ENCODE data around the gene MOB2.

Gene MOB2

GRCh38 chr11:1447845-1448825 is 38.4 kb downstream of the MOB2 start:
- DNase-seq (ENCODE audit: low read depth): no peak
- TF ChIP-seq, protein P1, sequence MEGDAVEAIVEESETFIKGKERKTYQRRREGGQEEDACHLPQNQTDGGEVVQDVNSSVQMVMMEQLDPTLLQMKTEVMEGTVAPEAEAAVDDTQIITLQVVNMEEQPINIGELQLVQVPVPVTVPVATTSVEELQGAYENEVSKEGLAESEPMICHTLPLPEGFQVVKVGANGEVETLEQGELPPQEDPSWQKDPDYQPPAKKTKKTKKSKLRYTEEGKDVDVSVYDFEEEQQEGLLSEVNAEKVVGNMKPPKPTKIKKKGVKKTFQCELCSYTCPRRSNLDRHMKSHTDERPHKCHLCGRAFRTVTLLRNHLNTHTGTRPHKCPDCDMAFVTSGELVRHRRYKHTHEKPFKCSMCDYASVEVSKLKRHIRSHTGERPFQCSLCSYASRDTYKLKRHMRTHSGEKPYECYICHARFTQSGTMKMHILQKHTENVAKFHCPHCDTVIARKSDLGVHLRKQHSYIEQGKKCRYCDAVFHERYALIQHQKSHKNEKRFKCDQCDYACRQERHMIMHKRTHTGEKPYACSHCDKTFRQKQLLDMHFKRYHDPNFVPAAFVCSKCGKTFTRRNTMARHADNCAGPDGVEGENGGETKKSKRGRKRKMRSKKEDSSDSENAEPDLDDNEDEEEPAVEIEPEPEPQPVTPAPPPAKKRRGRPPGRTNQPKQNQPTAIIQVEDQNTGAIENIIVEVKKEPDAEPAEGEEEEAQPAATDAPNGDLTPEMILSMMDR (IDR thresholded peaks at IDR 0.05; ENCODE audit: control insufficient read depth, extremely low read depth, insufficient read depth): 0 out of 2 replicates have a peak, but pooled peaks have one; percentile 4
- H3K4me3 ChIP-seq (ENCODE audit: low read depth, low read length): no peak overlapping the region

- DNase-seq (ENCODE audit: low read depth): no peak
- no peak overlapping the region for H3K4me3 ChIP-seq (ENCODE audit: low read depth, low read length)
- TF ChIP-seq, protein P1 (IDR thresholded peaks at IDR 0.05; ENCODE audit: control insufficient read depth, extremely low read depth, insufficient read depth): no peak
Measured at GRCh38 chr11:1446623-1447022, 40.0 kb downstream of the MOB2 start.

DNA sequence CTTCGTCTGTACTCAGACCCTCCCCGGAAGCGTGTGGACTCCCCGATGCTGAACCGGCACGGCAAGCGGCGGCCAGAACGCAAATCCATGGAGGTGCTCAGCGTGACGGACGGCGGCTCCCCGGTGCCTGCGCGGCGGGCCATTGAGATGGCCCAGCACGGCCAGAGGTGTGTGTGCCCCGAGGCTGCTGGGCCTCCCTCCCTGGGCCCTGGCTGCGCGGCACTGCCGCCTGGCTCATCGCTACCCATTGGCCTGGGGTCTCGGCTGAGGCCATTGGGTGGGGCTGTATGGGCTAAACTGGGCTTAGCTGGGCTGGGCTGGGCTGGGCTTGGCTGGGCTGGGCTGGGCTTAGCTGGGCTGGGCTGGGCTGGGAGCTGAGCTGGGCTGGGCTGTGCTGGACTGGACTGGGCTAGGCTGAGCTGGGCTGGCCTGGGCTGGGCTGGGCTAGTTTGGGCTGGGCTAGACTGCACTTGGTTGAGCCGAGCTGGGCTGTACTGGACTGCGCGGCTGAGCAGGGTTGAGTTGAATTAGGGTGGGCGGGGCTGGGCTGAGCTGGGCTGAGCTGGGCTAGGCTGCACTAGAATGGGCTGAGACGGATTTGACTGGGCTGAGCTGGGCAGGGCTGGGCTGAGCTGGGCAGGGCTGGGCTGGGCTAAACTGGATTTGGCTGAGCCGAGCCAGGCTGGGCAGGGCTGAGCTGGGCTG is 40.7 kb downstream of the MOB2 start:
- H3K4me3 ChIP-seq (ENCODE audit: low read depth, low read length): no peak overlapping the region
- DNase-seq (ENCODE audit: low read depth): no peak
- TF ChIP-seq, protein P1 (IDR thresholded peaks at IDR 0.05; ENCODE audit: control insufficient read depth, extremely low read depth, insufficient read depth): no peak

- TF ChIP-seq, protein P1 (IDR thresholded peaks at IDR 0.05; ENCODE audit: control insufficient read depth, extremely low read depth, insufficient read depth): no peak
- DNase-seq (ENCODE audit: low read depth): no peak
- no peak overlapping the region for H3K4me3 ChIP-seq (ENCODE audit: low read depth, low read length)
Measured at GRCh38 chr11:1444823-1445422, 41.7 kb downstream of the MOB2 start.

DNA sequence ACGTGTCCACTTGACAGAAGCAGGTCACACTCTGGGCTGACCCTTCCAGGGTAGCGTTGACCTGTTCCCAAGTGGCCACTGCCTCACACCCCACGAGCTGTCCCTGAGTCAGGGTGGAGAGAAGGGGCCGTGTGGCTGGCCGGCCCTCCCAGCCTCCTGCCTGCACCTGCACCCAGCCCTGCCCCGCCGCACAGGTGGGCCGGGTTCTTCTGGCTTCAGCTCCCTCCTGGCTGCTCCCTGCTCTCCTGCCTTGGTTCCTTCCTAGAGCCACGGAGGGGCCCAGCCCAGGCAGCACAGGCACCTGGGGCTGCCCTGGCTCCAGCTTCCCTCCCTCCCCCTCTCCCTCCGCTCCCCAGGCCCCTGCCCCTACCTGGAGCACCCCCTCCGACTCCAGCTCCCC is 42.3 kb downstream of the MOB2 start:
- TF ChIP-seq, protein P1 (IDR thresholded peaks at IDR 0.05; ENCODE audit: control insufficient read depth, extremely low read depth, insufficient read depth): no peak
- no peak overlapping the region for H3K4me3 ChIP-seq (ENCODE audit: low read depth, low read length)
- DNase-seq (ENCODE audit: low read depth): no peak

- no peak overlapping the region for H3K4me3 ChIP-seq (ENCODE audit: low read depth, low read length)
- TF ChIP-seq, protein P1 (IDR thresholded peaks at IDR 0.05; ENCODE audit: control insufficient read depth, extremely low read depth, insufficient read depth): no peak
- DNase-seq (ENCODE audit: low read depth): no peak
Measured at GRCh38 chr11:1443737-1444136, 42.8 kb downstream of the MOB2 start.
